Measurements from ENCODE around the gene HRH1. TPM values are rescaled to one million over a fixed set of nuclear protein-coding genes. Genes with fewer than 3 reads are reported as not detected.

The HRH1 gene
- total RNA-seq, 1 experiment from 2014 or later = 1.3 TPM

DNA sequence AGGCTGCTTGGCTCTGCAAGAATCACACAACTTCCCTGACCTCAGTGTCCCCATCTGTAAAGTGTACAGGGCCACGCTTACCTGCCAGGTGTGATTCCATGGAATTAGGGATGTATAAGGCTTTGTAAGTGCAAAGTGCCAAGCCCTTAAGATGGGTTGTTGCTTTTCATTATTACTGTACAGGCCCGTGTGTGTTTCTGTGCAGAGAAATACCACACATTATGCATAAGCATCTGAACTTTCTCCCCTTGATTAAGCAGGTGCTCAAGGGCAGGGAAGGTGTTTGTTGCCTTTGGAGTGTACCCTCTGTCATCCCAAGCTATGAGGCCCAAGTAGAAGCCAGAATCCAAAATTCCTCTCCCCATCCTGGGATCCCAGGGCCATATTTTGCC, 13.6 kb upstream of the HRH1 start:
- Histone ChIP-seq H3K36me3 (ENCODE audit: control insufficient read depth, insufficient read depth, low read length) (no peaks in the 10 kb centered on the region), H3K9me3 (no peaks in the 10 kb centered on the region), H3K4me3 (ENCODE audit: low read depth, low read length) (no peak overlapping the region), H3K27me3 (replicated peaks; ENCODE audit: control insufficient read depth, insufficient read depth, low read length) (no peaks in the 10 kb centered on the region), H3K4me1 (no peaks in the 10 kb centered on the region; the same call in 1 of the 2 replicates)
- Mint-ChIP-seq H3K36me3 (ENCODE audit: insufficient read depth, unreplicated experiment) (peaks cover 5% of the 10 kb centered on the region), H3K4me1 (ENCODE audit: low read depth, unreplicated experiment) (no peaks in the 10 kb centered on the region), H3K4me3 (ENCODE audit: unreplicated experiment) (no peak overlapping the region), H3K27me3 (ENCODE audit: insufficient read depth, unreplicated experiment) (peaks cover 7% of the 10 kb centered on the region), H3K9me3 (ENCODE audit: unreplicated experiment) (no peaks in the 10 kb centered on the region), H3K27ac (ENCODE audit: unreplicated experiment) (no peak overlapping the region)
- TF ChIP-seq, protein P1, sequence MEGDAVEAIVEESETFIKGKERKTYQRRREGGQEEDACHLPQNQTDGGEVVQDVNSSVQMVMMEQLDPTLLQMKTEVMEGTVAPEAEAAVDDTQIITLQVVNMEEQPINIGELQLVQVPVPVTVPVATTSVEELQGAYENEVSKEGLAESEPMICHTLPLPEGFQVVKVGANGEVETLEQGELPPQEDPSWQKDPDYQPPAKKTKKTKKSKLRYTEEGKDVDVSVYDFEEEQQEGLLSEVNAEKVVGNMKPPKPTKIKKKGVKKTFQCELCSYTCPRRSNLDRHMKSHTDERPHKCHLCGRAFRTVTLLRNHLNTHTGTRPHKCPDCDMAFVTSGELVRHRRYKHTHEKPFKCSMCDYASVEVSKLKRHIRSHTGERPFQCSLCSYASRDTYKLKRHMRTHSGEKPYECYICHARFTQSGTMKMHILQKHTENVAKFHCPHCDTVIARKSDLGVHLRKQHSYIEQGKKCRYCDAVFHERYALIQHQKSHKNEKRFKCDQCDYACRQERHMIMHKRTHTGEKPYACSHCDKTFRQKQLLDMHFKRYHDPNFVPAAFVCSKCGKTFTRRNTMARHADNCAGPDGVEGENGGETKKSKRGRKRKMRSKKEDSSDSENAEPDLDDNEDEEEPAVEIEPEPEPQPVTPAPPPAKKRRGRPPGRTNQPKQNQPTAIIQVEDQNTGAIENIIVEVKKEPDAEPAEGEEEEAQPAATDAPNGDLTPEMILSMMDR (IDR thresholded peaks at IDR 0.05; ENCODE audit: insufficient read depth in 1 of 2, low read depth in 1 of 2, low read length in 1 of 2, severe bottlenecking in 1 of 2, unreplicated experiment in 1 of 2) = no peak
- ChIA-PET CTCF (no interaction called here), POLR2A (no interaction called here)
- no peak for DNase-seq
- BruUV-seq (replicated peaks) = no TSS peak
- intact Hi-C loops (cut with micrococcal nuclease; ENCODE audit: unreplicated experiment) = no loop called here

DNA sequence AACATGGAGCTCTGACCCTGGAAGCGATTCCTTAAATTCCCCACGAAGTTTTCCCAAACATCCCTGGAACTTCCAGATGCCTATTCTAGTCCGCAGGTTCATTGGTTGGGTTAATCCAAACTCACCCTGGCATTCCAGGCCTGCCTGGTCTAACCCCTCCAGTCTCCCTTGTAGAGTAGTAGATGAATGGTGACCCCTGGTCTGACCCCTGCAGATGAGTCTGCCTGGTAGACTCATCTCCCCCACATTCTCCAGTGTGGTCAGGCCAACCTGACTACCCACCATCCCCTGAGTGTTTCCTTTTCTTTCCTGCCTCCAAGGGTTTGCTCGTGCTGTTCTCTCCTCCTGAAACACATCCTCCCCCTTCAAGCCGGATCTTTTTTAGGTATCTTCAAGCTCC, 10.8 kb upstream of the HRH1 start:
- POLR2A ChIA-PET = no interaction called here
- no peak for DNase-seq
- Mint-ChIP-seq H3K4me3 (ENCODE audit: unreplicated experiment) (no peak overlapping the region), H3K27ac (ENCODE audit: unreplicated experiment) (no peak overlapping the region), H3K9me3 (ENCODE audit: unreplicated experiment) (no peaks in the 10 kb centered on the region), H3K4me1 (ENCODE audit: low read depth, unreplicated experiment) (peaks cover 6% of the 10 kb centered on the region), H3K36me3 (ENCODE audit: insufficient read depth, unreplicated experiment) (no peaks in the 10 kb centered on the region), H3K27me3 (ENCODE audit: insufficient read depth, unreplicated experiment) (peaks cover 10% of the 10 kb centered on the region)
- no TSS peak for BruUV-seq (replicated peaks)
- CTCF ChIA-PET = no interaction called here
- no peaks in the 10 kb centered on the region for H3K27me3 ChIP-seq (replicated peaks; ENCODE audit: control insufficient read depth, insufficient read depth, low read length)
- no peak overlapping the region for H3K4me3 ChIP-seq (ENCODE audit: low read depth, low read length)
- intact Hi-C loops (cut with micrococcal nuclease; ENCODE audit: unreplicated experiment) = no loop called here
- peaks cover 9% of the 10 kb centered on the region; the same call in 1 of the 2 replicates for H3K4me1 ChIP-seq
- TF ChIP-seq, protein P1 (IDR thresholded peaks at IDR 0.05; ENCODE audit: insufficient read depth in 1 of 2, low read depth in 1 of 2, low read length in 1 of 2, severe bottlenecking in 1 of 2, unreplicated experiment in 1 of 2) = no peak
- H3K36me3 ChIP-seq (ENCODE audit: control insufficient read depth, insufficient read depth, low read length) = no peaks in the 10 kb centered on the region
- no peaks in the 10 kb centered on the region for H3K9me3 ChIP-seq

DNA sequence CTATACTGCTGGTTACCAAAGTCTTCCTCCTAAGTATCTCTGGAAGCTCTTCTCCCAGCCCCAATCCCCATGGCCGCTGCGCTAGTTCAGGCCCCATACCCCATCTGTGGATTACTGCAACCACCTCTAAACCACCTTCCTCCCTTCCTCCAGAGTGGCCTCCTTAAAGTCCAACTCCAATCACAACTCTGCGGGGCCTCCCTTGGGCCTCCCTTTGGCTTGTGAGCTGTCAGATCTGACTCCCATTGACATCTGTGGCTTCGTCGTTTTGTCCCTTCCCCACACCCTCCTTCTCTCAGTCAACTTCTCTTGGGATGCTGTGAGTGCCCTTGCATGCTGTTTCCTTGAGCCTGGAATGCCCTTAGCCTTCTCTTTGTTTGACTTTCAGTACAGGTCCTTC, 9.3 kb upstream of the HRH1 start:
- ChIA-PET CTCF (no interaction called here), POLR2A (no interaction called here)
- intact Hi-C loops (cut with micrococcal nuclease; ENCODE audit: unreplicated experiment) = no loop called here
- no peaks in the 10 kb centered on the region for H3K9me3 Mint-ChIP-seq (ENCODE audit: unreplicated experiment)
- DNase-seq = no peak
- H3K4me3 Mint-ChIP-seq (ENCODE audit: unreplicated experiment) = no peak overlapping the region
- no peak overlapping the region for H3K27ac Mint-ChIP-seq (ENCODE audit: unreplicated experiment)
- Histone ChIP-seq H3K36me3 (ENCODE audit: control insufficient read depth, insufficient read depth, low read length) (no peaks in the 10 kb centered on the region), H3K4me3 (ENCODE audit: low read depth, low read length) (no peak overlapping the region), H3K27me3 (replicated peaks; ENCODE audit: control insufficient read depth, insufficient read depth, low read length) (no peaks in the 10 kb centered on the region; the same call in 1 of the 2 replicates), H3K9me3 (no peaks in the 10 kb centered on the region), H3K4me1 (peaks cover 9% of the 10 kb centered on the region; the same call in 1 of the 2 replicates)
- BruUV-seq (replicated peaks) = no TSS peak
- TF ChIP-seq, protein P1 (IDR thresholded peaks at IDR 0.05; ENCODE audit: insufficient read depth in 1 of 2, low read depth in 1 of 2, low read length in 1 of 2, severe bottlenecking in 1 of 2, unreplicated experiment in 1 of 2) = no peak
- H3K27me3 Mint-ChIP-seq (ENCODE audit: insufficient read depth, unreplicated experiment) = peaks cover 10% of the 10 kb centered on the region
- H3K4me1 Mint-ChIP-seq (ENCODE audit: low read depth, unreplicated experiment) = peaks cover 6% of the 10 kb centered on the region
- H3K36me3 Mint-ChIP-seq (ENCODE audit: insufficient read depth, unreplicated experiment) = no peaks in the 10 kb centered on the region
